DMS153 (cell line): ENCODE data around the gene CYP26B1.

Source experiments
- DNase-seq: peaks from one replicate; lab custom pipeline; 2025; lab: John Stamatoyannopoulos, UW

Gene CYP26B1

GRCh38 chr2:72147303-72147971 lies at the start of gene CYP26B1:
CYP26B1 (minus strand) TSS chr2:72147862; CDS start chr2:72147834, 28 bp downstream.
- DNase-seq, result no peak

GRCh38 chr2:72193723-72194122 lies 46.1 kb upstream of the CYP26B1 start:
- DNase-seq, result no peak

- DNase-seq, result no peak
Measured at GRCh38 chr2:72191441-72191840, 43.8 kb upstream of the CYP26B1 start.

GRCh38 chr2:72185206-72185605 lies 37.5 kb upstream of the CYP26B1 start:
- no peak for DNase-seq

GRCh38 chr2:72183466-72183865 lies 35.8 kb upstream of the CYP26B1 start:
- DNase-seq, result no peak

GRCh38 chr2:72183016-72183415 lies 35.4 kb upstream of the CYP26B1 start:
- DNase-seq, result no peak

GRCh38 chr2:72182547-72182946 lies 34.9 kb upstream of the CYP26B1 start:
- no peak for DNase-seq

GRCh38 chr2:72181616-72182015 lies 34.0 kb upstream of the CYP26B1 start:
- DNase-seq, result no peak

GRCh38 chr2:72180351-72180750 lies 32.7 kb upstream of the CYP26B1 start:
- DNase-seq, result no peak

GRCh38 chr2:72178551-72178950 lies 30.9 kb upstream of the CYP26B1 start:
- no peak for DNase-seq

GRCh38 chr2:72176281-72176680 lies 28.6 kb upstream of the CYP26B1 start:
- DNase-seq, result no peak

- DNase-seq, result no peak
Measured at GRCh38 chr2:72175636-72176035, 28.0 kb upstream of the CYP26B1 start.

GRCh38 chr2:72173640-72174321 lies 26.1 kb upstream of the CYP26B1 start:
- DNase-seq, result no peak

- DNase-seq, result no peak
Measured at GRCh38 chr2:72172478-72172877, 24.8 kb upstream of the CYP26B1 start.

GRCh38 chr2:72166279-72166678 lies 18.6 kb upstream of the CYP26B1 start:
- no peak for DNase-seq

GRCh38 chr2:72165792-72166191 lies 18.1 kb upstream of the CYP26B1 start:
- no peak for DNase-seq

- DNase-seq, result no peak
Measured at GRCh38 chr2:72162574-72162973, 14.9 kb upstream of the CYP26B1 start.

- DNase-seq, result no peak
Measured at GRCh38 chr2:72159211-72159993, 11.7 kb upstream of the CYP26B1 start.

GRCh38 chr2:72157871-72158771 lies 10.5 kb upstream of the CYP26B1 start:
- no peak for DNase-seq

GRCh38 chr2:72156872-72157271 lies 9.2 kb upstream of the CYP26B1 start:
- DNase-seq, result no peak

- no peak for DNase-seq
Measured at GRCh38 chr2:72155737-72156136, 8.1 kb upstream of the CYP26B1 start.

- no peak for DNase-seq
Measured at GRCh38 chr2:72155151-72155550, 7.5 kb upstream of the CYP26B1 start.
